Activated effector memory CD4-positive, alpha-beta T cell treated with Interleukin-2 at 50 U/mL for 16 hours (primary cell): Measurements from ENCODE around the gene MORC4.
A peak's percentile ranks its signal among the peaks of the same experiment; 100 is the strongest.
"Not testable (repeated sequence)": the region's sequence is repeated elsewhere in the genome, so short reads cannot be mapped to it uniquely, and the experiment has no call there.

Source experiments
- DNase-seq: peaks from one replicate; pipeline ENCODE4 v3.0.0-alpha.2; 2020

The MORC4 gene

DNA sequence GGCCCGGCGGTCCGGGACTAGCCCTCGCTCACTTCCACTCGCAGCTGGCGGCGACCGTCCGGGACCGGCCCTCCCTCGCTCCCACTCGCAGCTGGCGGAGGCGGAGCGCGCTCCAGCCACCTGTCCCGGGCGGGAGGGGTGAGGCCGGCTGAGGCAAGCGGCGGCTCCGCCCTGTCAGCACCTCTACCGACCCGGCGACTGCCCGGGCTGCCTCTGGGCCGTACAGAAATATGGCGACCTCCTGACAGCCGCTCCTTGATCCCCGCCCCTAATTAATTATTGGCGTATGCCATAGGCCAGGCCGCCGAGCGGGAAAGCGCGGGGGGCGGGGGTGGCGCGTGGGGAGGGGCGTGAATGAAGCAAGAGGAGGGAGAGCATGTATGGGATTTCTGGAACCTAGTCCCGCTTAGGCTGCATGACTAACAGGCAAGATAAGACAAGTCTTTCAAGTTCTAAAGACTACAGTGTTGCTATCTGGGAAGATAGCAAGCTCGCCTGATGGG lies at the start of gene MORC4:
MORC4 (minus strand) TSS at position 200 of the 503 bp plus-strand sequence. CDS start 243 bp downstream, outside the sequence.
- peak; percentile 51 for DNase-seq

DNA sequence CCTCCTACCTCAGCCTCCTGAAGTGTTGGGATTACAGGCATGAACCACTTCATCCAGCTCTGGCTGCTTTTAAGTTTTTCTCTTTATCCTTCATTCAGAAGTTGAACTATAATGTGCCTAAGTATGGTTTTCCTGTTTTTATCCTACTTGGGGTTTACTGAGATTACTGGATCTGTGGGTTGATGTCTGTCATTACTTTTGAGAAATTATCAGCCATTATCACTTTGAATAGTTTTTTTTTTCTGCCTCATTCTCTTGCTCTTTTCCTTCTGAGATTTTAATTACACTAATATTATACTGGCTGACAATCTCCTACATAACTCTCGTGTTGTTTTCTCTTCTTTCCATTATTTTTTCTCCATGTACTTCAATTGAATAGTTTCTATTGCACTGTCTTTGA lies 47.6 kb upstream of the MORC4 start:
- no peak for DNase-seq

DNA sequence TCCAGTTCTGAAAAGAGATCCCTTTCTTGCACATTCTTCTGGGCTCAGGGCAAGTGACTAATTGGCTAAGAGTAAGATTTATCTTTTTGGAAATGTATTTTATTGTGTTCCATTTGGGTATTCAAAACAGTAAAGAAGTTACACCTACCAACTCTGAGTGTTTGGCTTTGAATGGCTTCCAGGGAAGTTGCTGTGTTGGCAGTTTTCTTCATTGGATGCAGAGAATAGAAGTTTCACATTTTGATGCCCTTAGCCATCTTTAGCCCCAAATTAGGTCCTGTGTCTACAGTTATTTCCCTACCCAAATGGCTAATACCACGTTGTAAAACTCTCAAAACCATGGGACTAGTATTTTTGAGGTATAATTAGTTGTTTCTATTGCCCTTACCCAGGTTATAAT lies 29.7 kb upstream of the MORC4 start:
- no peak for DNase-seq

GRCh38 chrX:107025545-107025944 lies 25.5 kb upstream of the MORC4 start:
- DNase-seq: no peak

DNA sequence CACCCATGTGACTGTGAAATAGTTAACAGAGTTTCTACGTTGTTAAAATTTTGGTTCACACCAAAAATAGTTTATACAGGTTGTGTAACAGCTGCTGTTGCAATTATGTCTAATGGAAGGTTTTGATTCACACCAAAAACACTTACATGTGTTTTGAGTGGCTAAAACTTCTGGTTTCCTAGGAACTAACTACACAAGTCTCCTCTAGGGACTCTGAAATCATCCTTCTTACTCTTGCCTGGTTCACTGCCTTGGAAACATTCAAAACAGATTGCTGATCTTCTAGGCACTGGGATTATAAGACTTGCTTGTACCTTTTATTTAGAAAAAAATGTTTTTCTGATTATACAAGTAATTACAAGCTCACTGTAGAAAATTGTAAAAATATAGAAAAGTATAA lies 14.9 kb upstream of the MORC4 start:
- DNase-seq: no peak

DNA sequence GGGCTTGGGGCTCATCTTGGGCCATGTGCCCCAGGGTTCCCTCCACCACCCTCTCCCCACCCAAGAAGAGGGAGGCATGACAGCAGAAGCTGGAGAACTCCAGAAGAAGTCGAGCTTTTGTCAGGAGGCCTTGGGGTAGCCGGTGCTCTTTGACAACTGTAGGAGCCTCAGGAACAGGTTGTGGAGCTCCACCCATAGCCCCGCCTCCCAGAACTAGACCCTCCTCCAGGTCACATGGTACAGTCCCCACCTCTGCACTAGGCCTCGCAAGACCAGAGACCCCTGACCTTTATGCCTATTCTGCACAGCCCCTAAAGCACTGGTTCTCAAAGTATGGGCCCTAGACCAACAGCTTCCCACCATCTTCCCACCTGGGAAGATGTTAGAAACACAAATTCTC lies 8.0 kb upstream of the MORC4 start:
- DNase-seq: no peak

- peak; percentile 31 for DNase-seq
These were observed 723 bp downstream of the MORC4 start for GRCh38 chrX:106999002-106999975.

DNA sequence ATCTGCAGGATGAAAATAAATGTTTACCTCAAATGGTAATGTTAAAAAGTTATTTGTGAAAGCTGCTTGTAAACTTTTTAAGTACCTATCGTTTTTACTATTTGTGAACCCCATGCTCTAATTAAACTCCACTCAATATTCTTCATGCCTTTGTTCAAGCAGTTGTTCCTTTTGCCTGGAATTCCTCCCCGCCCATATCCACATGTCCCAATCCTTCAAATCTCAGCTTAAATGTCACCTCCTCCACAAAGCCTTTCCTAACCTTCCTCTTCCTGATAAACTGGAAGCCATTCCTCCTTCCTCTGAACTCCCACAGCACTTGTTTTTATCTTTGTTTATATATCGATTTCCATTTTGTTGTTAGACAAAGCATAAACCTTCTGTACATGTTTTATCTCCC lies 2.4 kb downstream of the MORC4 start:
- no peak for DNase-seq

DNA sequence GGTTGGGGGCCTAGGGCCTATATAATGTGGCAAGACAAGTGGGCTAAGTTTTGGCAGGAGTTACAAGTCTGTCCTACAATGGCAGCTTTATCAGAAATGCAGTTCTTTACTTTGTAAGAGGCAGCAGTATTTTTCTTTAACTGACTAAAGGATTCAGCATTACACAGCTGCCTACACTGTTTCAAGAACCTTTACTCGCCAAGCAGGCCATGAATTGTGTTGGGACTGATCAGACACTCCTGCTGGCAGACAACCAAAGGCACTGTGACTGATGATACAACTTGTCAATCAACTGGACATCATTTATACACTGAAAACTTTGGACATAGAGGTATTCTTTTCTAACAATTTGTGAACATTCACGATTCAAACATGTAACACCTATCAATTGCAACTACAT lies 4.3 kb downstream of the MORC4 start:
- DNase-seq: no peak

- DNase-seq: no peak
These were observed 12.5 kb downstream of the MORC4 start for GRCh38 chrX:106987488-106987887.

- no peak for DNase-seq
These were observed 18.9 kb downstream of the MORC4 start for GRCh38 chrX:106980952-106981626.

- DNase-seq: no peak
These were observed 23.6 kb downstream of the MORC4 start for GRCh38 chrX:106976416-106976815.

GRCh38 chrX:106973433-106974149 lies 26.4 kb downstream of the MORC4 start:
- no peak for DNase-seq

GRCh38 chrX:106972896-106973295 lies 27.1 kb downstream of the MORC4 start:
- no peak for DNase-seq

GRCh38 chrX:106966547-106966946 lies 33.5 kb downstream of the MORC4 start:
- DNase-seq: not testable (repeated sequence)

GRCh38 chrX:106964290-106964689 lies 35.7 kb downstream of the MORC4 start:
- DNase-seq: no peak

DNA sequence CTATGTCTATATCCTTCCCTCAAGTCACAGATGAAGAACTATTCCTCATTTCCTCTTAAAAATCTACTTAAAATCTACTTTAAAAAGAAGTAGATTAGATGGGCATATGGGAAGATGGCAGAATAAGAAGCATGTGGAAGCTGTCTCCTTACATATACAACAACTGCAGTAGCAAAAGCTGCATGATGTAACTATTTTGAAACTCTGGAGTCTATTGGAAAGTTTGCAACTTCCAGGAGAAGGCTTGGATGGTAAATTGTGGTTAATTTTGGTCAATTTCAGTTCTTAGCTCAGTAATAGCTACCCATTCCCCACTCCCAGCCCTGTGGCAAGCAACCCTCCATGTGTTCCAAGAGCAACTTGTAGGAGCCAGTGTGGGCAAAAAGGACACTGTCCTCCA lies 36.9 kb downstream of the MORC4 start:
- DNase-seq: no peak

DNA sequence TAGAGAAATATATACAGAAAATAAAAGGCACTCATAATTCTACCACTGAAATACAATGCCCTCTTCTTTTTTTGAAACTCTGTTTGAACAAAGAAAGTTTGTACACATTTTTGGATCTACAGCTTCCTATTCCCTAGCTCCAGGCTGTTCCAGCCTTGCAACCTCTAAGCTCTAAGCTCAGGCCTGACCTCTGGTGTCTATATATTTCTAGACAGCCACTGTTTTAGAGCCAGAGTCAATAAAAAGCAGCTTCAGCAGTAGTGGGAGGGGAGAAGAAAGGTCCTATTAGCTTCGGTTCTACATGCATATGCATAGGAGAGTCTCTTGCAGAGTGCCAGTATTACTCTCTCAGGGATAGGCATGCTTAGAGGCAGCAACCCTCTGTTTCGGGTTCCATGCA lies 40.1 kb downstream of the MORC4 start:
- DNase-seq: no peak

DNA sequence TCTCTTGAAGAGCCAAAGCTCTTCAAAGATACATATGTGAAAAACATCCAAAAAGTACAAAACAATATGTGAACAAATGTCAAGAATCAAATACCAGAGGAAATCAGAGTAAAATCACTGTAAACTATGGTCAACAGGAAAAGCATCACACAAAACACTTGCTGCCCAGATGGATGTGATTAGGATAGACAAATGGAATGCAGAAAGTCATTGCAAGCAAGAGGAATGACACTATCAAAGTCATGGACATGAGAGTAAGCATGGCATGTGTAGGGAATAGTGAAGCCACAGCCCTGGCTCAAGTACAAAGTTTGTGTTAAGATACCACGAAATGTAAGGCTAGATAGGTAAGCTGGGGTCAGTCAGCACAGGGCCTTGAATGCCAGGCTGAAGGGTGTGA lies 42.2 kb downstream of the MORC4 start:
- DNase-seq: no peak

- no peak for DNase-seq
These were observed 44.8 kb downstream of the MORC4 start for GRCh38 chrX:106955004-106955772.

DNA sequence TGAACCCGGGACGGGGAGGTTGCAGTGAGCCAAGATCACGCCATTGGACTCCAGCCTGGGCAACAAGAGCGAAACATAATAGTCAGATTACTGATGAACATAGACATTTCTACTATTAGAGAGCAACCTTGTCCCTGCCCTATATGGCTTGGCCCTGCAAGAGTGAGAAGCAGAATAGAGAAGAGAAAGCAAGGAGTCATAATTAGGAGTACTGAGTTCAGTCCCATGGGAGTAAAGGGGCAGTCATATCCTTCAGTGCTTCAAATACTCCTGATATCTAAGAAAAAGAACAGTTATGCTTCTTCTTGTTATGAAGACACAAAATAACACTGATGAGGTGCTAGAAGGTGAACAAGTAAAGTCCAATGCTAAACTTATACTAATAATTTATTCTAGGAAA lies 46.0 kb downstream of the MORC4 start:
- no peak for DNase-seq

GRCh38 chrX:106952988-106953387 lies 47.0 kb downstream of the MORC4 start:
- DNase-seq: no peak
